Astrocyte (in vitro differentiated cells and primary cell): Measurements from ENCODE around the gene CPN2. TPM values are rescaled to one million over a fixed set of nuclear protein-coding genes. Genes with fewer than 3 reads are reported as not detected.

Experiments
- DNase-seq: peaks from one replicate; pipeline ENCODE4 v3.0.0-alpha.2; 2010; ENCODE audit warnings: low read depth
- FAIRE-seq: peaks from 2 replicates; lab custom pipeline; 2011; peaks lifted over from hg19 to GRCh38; lab: Jason Lieb, UNC
- H2AFZ ChIP-seq: 2 replicates; pipeline ENCODE4 v1.6.0; 2012; ENCODE audit warnings: low read depth, low read length, inconsistent platforms
- H3K27ac ChIP-seq: 2 replicates; pipeline ENCODE4 v1.5.1; 2011; ENCODE audit warnings: low read depth, low read length, inconsistent platforms
- H3K27me3 ChIP-seq: 2 replicates; pipeline ENCODE4 v1.6.0; 2011; ENCODE audit warnings: low read length, inconsistent platforms; ENCODE audit not compliant: insufficient read depth
- H3K36me3 ChIP-seq: 2 replicates; pipeline ENCODE4 v1.5.1; 2011; ENCODE audit warnings: low read length, inconsistent platforms; ENCODE audit not compliant: insufficient read depth
- H3K4me1 ChIP-seq: 2 replicates; pipeline ENCODE4 v1.5.1; 2011; ENCODE audit warnings: low read length, inconsistent platforms; ENCODE audit not compliant: insufficient read depth
- H3K4me2 ChIP-seq: 2 replicates; pipeline ENCODE4 v1.6.0; 2012; ENCODE audit warnings: low read length, inconsistent platforms
- H3K4me3 ChIP-seq: 2 replicates; pipeline ENCODE4 v1.5.1; 2011; ENCODE audit warnings: low read depth, mild to moderate bottlenecking, low read length, inconsistent platforms; ENCODE audit not compliant: insufficient read depth
- H3K79me2 ChIP-seq: 2 replicates; pipeline ENCODE4 v1.6.0; 2012; ENCODE audit warnings: mild to moderate bottlenecking, low read length, inconsistent platforms; ENCODE audit not compliant: insufficient read depth
- H3K9ac ChIP-seq: 2 replicates; pipeline ENCODE4 v1.6.0; 2012; ENCODE audit warnings: mild to moderate bottlenecking, low read length, inconsistent platforms
- H3K9me3 ChIP-seq: 2 replicates; pipeline ENCODE4 v1.5.1; 2012; ENCODE audit warnings: low read depth, mild to moderate bottlenecking, low read length, inconsistent platforms; ENCODE audit not compliant: insufficient read depth
- H4K20me1 ChIP-seq: 2 replicates; pipeline ENCODE4 v1.6.0; 2012; ENCODE audit warnings: low read length, inconsistent platforms; ENCODE audit not compliant: insufficient read depth
- H3K27ac Mint-ChIP-seq: one replicate; pipeline ENCODE4 v1.8.0; 2021; ENCODE audit warnings: mild to moderate bottlenecking, mixed read lengths; ENCODE audit not compliant: unreplicated experiment
- H3K27me3 Mint-ChIP-seq: one replicate; pipeline ENCODE4 v1.8.0; 2021; ENCODE audit warnings: low read depth, mixed read lengths; ENCODE audit not compliant: unreplicated experiment
- H3K36me3 Mint-ChIP-seq: one replicate; pipeline ENCODE4 v1.8.0; 2021; ENCODE audit warnings: low read depth, mixed read lengths; ENCODE audit not compliant: unreplicated experiment
- H3K4me1 Mint-ChIP-seq: one replicate; pipeline ENCODE4 v1.8.0; 2021; ENCODE audit warnings: low read depth, mixed read lengths; ENCODE audit not compliant: unreplicated experiment
- H3K4me3 Mint-ChIP-seq: one replicate; pipeline ENCODE4 v1.8.0; 2021; ENCODE audit warnings: mild to moderate bottlenecking, moderate library complexity, mixed read lengths; ENCODE audit not compliant: unreplicated experiment
- H3K9me3 Mint-ChIP-seq: one replicate; pipeline ENCODE4 v1.8.0; 2021; ENCODE audit warnings: mild to moderate bottlenecking, mixed read lengths; ENCODE audit not compliant: unreplicated experiment
- EZH2 ChIP-seq: IDR thresholded peaks from 2 replicates; pipeline ENCODE4 v1.6.1; 2012; ENCODE audit warnings: mild to moderate bottlenecking, low read length, inconsistent platforms; ENCODE audit not compliant: insufficient read depth
- total RNA-seq: library from RNA; stranded (reverse); gene quantifications from 2 replicates; pipeline ENCODE4 v1.2.1, GENCODE V29; 2021
- TF ChIP-seq, protein P1 (sequence below): IDR thresholded peaks from 2 replicates; pipeline ENCODE4 v1.5.1; 2011; ENCODE audit warnings: low read depth, mild to moderate bottlenecking, inconsistent platforms, low read length, moderate library complexity; ENCODE audit not compliant: insufficient read depth

The CPN2 gene
- total RNA-seq, 1 donor from 2014 or later = not detected

DNA sequence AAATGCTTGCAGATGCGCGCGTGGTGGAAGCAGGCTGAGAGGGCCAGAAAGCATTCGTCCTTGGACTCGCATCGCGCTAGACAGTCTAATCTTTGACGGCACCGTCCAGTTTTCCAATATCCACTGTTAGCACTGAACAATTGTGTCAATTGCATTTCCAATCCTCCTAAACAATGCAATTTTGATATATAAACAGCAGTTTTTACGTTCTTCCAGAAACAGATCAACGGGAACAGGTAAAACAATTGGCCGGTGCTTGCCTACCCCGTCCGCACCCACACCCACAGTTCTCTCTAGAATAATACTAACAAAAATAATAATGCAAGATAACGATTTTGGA, 17.2 kb downstream of the CPN2 start:
- H3K4me1 ChIP-seq = peaks cover 14% of the 10 kb centered on the region
- no peaks in the 10 kb centered on the region for H3K36me3 ChIP-seq
- H3K4me1 Mint-ChIP-seq = peaks cover 25% of the 10 kb centered on the region
- H3K9ac ChIP-seq = no peak overlapping the region
- H3K9me3 ChIP-seq = no peaks in the 10 kb centered on the region
- no peak overlapping the region for H3K27ac ChIP-seq
- no peaks in the 10 kb centered on the region for H3K36me3 Mint-ChIP-seq
- TF ChIP-seq, protein P1, sequence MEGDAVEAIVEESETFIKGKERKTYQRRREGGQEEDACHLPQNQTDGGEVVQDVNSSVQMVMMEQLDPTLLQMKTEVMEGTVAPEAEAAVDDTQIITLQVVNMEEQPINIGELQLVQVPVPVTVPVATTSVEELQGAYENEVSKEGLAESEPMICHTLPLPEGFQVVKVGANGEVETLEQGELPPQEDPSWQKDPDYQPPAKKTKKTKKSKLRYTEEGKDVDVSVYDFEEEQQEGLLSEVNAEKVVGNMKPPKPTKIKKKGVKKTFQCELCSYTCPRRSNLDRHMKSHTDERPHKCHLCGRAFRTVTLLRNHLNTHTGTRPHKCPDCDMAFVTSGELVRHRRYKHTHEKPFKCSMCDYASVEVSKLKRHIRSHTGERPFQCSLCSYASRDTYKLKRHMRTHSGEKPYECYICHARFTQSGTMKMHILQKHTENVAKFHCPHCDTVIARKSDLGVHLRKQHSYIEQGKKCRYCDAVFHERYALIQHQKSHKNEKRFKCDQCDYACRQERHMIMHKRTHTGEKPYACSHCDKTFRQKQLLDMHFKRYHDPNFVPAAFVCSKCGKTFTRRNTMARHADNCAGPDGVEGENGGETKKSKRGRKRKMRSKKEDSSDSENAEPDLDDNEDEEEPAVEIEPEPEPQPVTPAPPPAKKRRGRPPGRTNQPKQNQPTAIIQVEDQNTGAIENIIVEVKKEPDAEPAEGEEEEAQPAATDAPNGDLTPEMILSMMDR = no peak
- TF ChIP-seq EZH2 = no peak
- H3K27ac Mint-ChIP-seq = no peak overlapping the region
- no peaks in the 10 kb centered on the region for H3K27me3 ChIP-seq
- H3K4me3 Mint-ChIP-seq = peak overlapping the region; percentile 57
- no peaks in the 10 kb centered on the region for H3K79me2 ChIP-seq
- no peak for FAIRE-seq
- peak overlapping the region; percentile 87 for H3K4me2 ChIP-seq
- no peak overlapping the region for H3K4me3 ChIP-seq
- H3K9me3 Mint-ChIP-seq = no peaks in the 10 kb centered on the region
- peaks cover 49% of the 10 kb centered on the region for H3K27me3 Mint-ChIP-seq
- DNase-seq = peak; percentile 57
- H2AFZ ChIP-seq = no peak overlapping the region
- H4K20me1 ChIP-seq = no peaks in the 10 kb centered on the region

DNA sequence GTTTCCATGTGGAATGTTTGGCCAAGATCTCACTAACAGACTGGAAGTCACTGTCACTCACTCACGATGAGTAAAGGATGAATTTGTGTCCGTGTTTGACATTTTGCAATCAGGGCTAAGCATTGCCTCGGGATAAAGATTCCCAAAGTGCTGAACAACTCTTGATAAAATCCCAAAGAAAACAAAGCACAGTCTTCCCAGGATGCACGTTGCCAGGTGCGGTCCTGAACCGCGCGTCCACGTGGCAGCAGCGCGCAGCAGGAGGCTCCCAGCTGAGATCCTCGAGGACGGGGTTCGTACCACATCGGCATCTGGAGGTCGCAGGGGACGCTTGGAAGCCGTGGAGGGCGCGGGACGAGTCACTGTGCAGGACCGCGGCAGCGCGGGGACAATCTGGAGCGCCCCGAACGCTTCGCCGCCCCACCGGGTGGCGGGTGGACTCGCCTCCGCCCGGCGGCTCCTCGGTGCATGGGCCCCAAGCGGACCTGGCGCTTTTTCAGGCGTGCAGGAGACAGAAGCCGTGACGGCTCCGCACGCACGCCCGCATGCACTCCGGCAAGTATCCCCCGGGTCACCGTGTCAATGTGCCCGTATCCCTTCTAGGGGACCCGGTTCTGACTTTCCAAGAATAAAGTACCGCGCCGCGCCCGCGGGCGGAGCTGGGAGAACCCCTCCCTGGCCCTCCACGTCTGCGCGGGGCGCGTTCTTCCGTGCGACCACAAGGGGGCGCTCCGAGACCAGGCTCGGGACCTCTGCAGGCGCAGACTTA, 17.7 kb downstream of the CPN2 start:
- Mint-ChIP-seq H3K4me3 (peak overlapping the region; percentile 76), H3K27me3 (peaks cover 52% of the 10 kb centered on the region), H3K27ac (peak overlapping the region; percentile 58), H3K9me3 (no peaks in the 10 kb centered on the region), H3K36me3 (no peaks in the 10 kb centered on the region), H3K4me1 (peaks cover 24% of the 10 kb centered on the region)
- Histone ChIP-seq H3K36me3 (no peaks in the 10 kb centered on the region), H3K9me3 (no peaks in the 10 kb centered on the region), H2AFZ (peak overlapping the region; percentile 83), H3K4me2 (peak overlapping the region; percentile 87), H3K4me3 (peak overlapping the region; percentile 53), H3K27ac (no peak overlapping the region), H3K27me3 (no peaks in the 10 kb centered on the region), H3K79me2 (no peaks in the 10 kb centered on the region), H3K9ac (peak overlapping the region; percentile 60), H3K4me1 (peaks cover 14% of the 10 kb centered on the region), H4K20me1 (no peaks in the 10 kb centered on the region)
- no peak for TF ChIP-seq EZH2
- TF ChIP-seq, protein P1 = peak; percentile 80
- no peak for FAIRE-seq
- peak; percentile 32 for DNase-seq

DNA sequence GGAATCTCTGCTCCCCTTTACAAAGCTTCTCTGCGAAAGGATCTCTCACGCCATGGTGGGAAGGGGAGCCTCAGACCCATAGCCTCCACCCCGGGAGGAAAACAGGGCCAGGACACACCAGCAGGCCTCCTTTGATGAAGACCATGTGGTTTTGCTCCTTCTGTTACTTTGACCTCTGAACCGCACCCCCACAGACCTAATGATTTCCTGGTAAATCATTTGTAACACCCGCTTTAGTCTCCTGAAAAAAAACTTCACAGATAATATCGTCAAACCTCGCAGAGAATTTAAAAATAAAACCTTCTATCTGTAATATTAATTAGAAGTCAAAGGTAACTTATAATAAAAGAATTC, 18.3 kb downstream of the CPN2 start:
- H3K4me3 ChIP-seq = no peak overlapping the region
- no peaks in the 10 kb centered on the region for H3K9me3 Mint-ChIP-seq
- H3K36me3 ChIP-seq = no peaks in the 10 kb centered on the region
- H3K4me2 ChIP-seq = peak overlapping the region; percentile 87
- no peaks in the 10 kb centered on the region for H3K27me3 ChIP-seq
- H3K9ac ChIP-seq = no peak overlapping the region
- H3K36me3 Mint-ChIP-seq = no peaks in the 10 kb centered on the region
- peaks cover 52% of the 10 kb centered on the region for H3K27me3 Mint-ChIP-seq
- no peak overlapping the region for H2AFZ ChIP-seq
- H3K9me3 ChIP-seq = no peaks in the 10 kb centered on the region
- no peak overlapping the region for H3K27ac ChIP-seq
- no peak for TF ChIP-seq EZH2
- TF ChIP-seq, protein P1 = no peak
- peak overlapping the region; percentile 76 for H3K4me3 Mint-ChIP-seq
- peaks cover under 1% of the 10 kb centered on the region for H4K20me1 ChIP-seq
- H3K4me1 Mint-ChIP-seq = peaks cover 23% of the 10 kb centered on the region
- FAIRE-seq = no peak
- no peaks in the 10 kb centered on the region for H3K79me2 ChIP-seq
- peaks cover 14% of the 10 kb centered on the region for H3K4me1 ChIP-seq
- H3K27ac Mint-ChIP-seq = no peak overlapping the region
- no peak for DNase-seq
